SIG-M5 (cell line): Measurements from ENCODE around the gene APBA2.

Experiments used
- DNase-seq: peaks from one replicate; lab custom pipeline; 2025; lab: John Stamatoyannopoulos, UW

Gene APBA2

GRCh38 chr15:29134239-29134638, 248.5 kb downstream of the APBA2 start:
- no peak for DNase-seq

- no peak for DNase-seq
Observed at GRCh38 chr15:29134641-29135308, 249.0 kb downstream of the APBA2 start.

GRCh38 chr15:29135309-29135657, 249.5 kb downstream of the APBA2 start:
- no peak for DNase-seq

DNA sequence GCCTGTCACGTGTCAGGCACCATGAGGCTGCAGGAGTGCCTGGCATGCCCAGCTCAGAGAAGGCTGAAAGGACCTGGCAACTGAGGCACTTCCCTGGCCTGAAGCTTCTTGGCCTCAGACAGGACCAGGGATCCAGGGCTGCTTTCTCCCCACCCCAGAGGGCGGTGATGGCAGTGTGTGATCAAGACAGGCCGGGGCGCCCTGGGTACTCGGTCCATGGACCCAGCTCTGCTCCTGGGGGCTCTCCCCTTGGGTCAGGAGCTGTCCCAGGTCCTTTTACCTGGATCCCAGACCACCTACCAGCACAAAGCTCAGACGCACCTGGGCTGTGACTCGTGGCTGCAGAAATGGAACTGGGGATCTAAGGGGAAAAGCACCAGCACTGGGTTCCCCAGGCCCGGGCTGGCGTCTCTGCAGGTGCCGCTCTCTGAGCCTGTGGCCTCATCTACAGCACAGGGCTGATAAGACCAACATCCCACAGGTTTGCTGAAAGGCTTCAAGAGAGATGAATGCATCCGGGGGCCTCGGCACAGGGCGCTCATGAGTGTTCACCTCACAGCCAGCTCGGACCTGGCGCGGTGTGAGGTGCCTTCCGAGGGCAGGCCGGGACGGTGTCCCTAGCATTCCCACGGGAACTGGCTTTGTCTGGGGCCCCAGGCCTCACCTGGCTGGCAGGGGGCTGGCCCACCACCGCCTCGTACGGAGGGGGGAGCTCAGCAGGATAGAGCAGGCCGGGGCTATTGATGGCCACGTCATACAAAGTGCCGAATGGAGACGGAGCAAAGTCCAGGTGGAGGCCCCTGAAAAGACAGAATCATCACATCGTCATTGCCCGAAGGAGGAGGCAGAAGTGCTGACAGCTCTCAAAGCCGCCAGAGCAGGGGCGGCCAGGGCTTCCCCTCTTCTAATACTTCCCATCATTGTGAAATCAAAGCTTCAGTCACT, 250.2 kb downstream of the APBA2 start:
- DNase-seq, result no peak

DNA sequence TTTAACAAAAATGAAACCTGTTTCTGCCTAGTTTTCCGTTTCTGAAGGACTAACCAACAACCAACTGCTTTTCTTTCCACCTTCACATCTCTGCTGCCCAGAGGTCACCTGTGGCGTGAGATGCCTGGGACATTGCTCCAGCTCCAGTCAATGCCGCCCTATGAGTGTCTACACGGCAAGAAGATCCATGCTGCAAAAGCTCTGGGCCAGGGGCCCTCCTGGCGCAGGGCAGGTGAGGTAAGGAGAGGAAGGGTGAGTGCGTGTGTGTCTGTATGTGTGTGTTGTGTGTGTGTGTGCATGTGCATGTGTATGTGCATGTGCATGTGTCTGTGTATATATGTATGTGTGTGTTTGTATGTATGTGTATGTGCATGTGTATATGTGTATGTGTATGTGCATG, 252.5 kb downstream of the APBA2 start:
- DNase-seq, result no peak

DNA sequence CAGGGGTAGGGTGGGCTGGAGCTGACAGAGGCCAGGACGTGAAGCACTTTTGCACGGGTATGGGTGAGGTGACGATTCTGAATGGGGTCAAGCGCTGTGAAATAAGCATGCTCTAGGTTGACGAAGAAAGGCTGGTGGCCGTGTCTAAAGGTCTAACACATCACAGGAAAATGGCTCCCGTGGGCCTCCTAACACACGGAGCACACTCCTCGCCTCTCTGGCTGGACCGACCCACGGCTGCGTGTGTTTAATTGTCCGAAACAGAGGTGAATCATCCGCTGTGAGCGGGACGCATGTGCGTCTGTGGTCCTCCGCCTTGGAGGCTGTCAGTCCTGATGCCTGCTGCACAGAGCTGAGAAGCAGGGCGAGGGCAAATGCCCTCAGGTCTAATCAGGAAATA, 253.3 kb downstream of the APBA2 start:
- no peak for DNase-seq

- DNase-seq, result no peak
Observed at GRCh38 chr15:29139540-29140459, 254.0 kb downstream of the APBA2 start.

DNA sequence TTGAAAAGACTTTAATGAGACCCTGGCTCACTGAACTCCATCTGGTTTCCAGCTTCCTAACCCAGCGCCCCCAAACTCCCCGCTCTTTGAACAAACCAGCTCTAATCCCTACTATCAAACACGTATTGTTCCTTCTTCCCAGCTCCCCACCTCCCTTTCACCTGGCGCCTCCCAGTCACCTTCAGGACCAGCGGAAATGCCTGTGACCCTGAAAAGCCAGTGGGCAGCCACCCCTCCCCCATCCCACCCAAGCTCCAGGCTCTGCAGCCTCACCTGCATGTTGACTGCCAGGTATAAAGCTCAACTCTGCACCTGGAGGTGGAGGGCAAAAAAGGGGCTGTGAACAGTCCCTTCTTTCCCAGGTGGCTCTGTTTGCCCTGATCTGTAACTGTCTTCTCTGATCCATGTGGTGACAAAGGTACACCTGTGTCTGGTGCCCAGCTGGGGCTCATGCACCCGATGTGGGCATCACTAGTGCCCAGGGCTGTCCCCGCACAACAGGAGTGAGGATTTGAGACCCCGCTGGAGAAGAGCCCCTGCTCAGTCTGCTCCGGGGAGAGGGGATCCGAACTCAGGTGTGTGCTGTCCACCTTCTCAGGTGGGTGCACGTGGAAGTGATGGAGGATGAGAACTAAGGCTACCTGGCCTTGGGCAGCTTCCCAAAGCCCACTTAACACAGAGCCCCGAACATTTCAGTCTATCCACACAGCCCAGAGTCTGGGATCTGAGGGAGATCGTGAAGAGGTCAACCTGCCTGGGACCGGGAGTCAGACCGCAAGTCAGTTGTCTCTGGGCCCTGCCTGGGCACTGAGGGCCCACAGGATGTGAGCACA, 254.9 kb downstream of the APBA2 start:
- DNase-seq, result no peak

- no peak for DNase-seq
Observed at GRCh38 chr15:29141308-29142128, 255.7 kb downstream of the APBA2 start.

GRCh38 chr15:29142129-29142747, 256.5 kb downstream of the APBA2 start:
- no peak for DNase-seq

DNA sequence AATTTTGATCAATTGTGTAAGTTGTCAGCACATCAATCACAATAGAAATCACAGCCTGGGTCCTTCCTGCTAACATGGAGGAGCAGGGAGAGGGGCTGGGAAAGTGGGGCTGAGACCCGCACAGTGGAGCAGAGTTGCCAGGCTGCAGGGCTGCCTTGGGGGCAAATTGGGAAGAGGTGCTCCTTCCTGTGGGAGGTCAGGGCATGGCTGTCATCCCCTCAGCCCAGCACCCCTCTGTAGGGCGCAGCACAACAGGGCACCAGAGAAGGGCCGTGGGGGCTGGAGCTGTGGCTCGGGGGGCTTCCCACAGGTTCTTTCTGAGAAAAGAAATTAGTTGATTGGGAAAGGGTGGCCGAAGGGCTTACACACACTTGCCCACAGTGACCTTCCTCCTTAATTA, 257.5 kb downstream of the APBA2 start:
- no peak for DNase-seq

DNA sequence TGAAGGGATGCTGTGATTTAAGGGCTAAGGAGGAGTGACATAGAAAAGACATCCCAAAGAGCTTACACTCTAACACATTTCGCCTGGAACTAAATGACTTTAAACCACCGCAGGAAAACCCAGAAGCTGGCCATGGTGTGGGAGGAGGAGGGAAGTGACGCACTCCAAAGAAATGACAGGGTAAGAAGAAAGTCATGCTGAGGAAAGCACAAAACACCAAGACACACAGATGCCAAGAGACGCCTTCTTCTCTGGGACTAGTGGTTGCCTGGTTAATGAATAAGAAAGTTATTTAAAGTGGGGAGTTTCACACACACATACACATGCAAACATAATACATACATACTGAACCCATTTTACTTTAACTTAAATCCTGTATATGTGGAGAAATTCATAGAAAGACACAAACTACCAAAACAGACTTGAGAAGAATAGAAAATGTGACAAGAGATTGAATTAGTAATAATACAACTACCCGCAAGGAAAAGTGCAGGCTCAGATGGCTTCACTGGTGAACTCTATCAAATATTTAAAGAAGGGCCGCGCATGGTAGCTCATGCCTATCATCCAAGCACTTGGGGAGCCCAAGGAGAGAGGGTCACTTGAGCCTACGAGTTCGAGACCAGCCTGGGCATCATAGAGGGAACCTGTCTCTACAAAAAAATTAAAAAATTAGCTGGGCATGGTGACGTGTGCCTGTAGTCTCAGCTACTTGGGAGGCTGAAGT, 258.3 kb downstream of the APBA2 start:
- DNase-seq, result no peak

- no peak for DNase-seq
Observed at GRCh38 chr15:29149738-29150075, 263.9 kb downstream of the APBA2 start.

DNA sequence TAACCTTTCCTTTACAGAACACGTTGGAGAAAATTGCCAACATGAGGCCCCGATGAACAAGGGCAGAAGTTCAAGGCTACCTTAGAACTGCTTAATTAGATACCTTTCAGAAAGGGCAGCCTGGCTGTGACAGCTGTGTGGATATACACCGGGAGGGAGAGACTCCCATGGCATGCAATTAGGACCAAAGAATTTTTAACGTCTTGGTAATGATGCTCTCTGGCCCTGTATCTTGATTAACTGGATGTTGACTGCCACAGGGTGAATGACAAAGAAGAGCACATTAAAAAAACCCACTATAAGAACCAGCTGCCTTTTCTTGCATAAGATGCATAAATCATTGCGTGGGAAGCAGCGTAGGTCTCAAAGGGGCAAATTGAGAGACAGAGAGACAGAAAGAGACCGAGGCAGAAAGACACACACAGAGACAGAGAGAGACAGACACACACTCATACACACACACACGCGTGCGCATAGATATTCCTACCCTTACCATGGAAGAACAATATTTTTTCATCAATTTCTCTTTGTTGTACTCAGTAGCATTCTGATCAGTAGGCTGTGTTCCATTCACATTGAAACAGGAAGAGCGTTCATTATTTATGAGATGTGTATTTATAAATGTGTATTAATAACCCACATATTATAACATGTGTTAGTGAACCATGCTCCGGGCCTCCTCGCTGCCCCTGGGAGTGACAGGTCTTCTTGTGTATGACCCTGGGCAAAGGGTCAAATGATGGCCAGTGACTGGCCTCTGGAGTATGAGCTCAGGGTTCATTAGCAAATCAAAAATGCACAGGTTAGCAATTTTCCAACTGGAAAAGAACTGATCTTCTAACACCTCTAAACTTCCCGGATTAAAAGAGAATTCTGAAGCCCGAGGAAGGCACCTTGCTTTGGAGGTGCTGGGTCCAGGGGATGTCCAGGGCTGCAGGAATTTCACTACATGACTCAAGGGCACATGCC, 265.0 kb downstream of the APBA2 start:
- DNase-seq, result no peak

- DNase-seq, result no peak
Observed at GRCh38 chr15:29151484-29151857, 265.7 kb downstream of the APBA2 start.

GRCh38 chr15:29156521-29156920, 270.7 kb downstream of the APBA2 start:
- DNase-seq, result no peak

GRCh38 chr15:29159771-29160455, 274.1 kb downstream of the APBA2 start:
- no peak for DNase-seq

GRCh38 chr15:29162411-29162810, 276.6 kb downstream of the APBA2 start:
- no peak for DNase-seq
